GM12878 (cell line): ENCODE data around the gene ANK3. TPM values are rescaled to one million over a fixed set of nuclear protein-coding genes. Genes with fewer than 3 reads are reported as not detected.

Source experiments
- CHD2 ChIP-seq: IDR thresholded peaks from 2 replicates; pipeline ENCODE4 v1.6.1; 2011; ENCODE audit warnings: low read depth, low read length, improper control_type of control experiment, borderline replicate concordance
- DPF2 ChIP-seq: fragments of 450-650 bp; IDR thresholded peaks from 2 replicates; pipeline ENCODE4 v1.6.1; 2017; ENCODE audit warnings: mild to moderate bottlenecking
- HDGF ChIP-seq: fragments of 450-650 bp; IDR thresholded peaks from 2 replicates; pipeline ENCODE4 v1.6.1; 2016; ENCODE audit warnings: antibody characterized with exemption
- IRF4 ChIP-seq: IDR thresholded peaks from 2 replicates; pipeline ENCODE4 v1.6.1; 2011; ENCODE audit warnings: low read depth, low read length
- LARP7 ChIP-seq: fragments of 450-650 bp; IDR thresholded peaks from 2 replicates; pipeline ENCODE4 v1.6.1; 2017; ENCODE audit warnings: mild to moderate bottlenecking
- MTA2 ChIP-seq: fragments of 450-650 bp; IDR thresholded peaks from 2 replicates; pipeline ENCODE4 v1.6.1; 2016; ENCODE audit warnings: low read depth, mild to moderate bottlenecking, moderate library complexity
- PKNOX1 ChIP-seq: fragments of 450-650 bp; IDR thresholded peaks from 2 replicates; pipeline ENCODE4 v1.6.1; 2016; ENCODE audit warnings: mild to moderate bottlenecking
- PRDM15 ChIP-seq: fragments of 450-650 bp; formaldehyde crosslinking; IDR thresholded peaks from 2 replicates; pipeline ENCODE4 v1.4.0; 2020; ENCODE audit warnings: mild to moderate bottlenecking, moderate library complexity
- RB1 ChIP-seq: fragments of 450-650 bp; formaldehyde crosslinking; IDR thresholded peaks from 2 replicates; pipeline ENCODE4 v1.6.1; 2017; ENCODE audit warnings: mild to moderate bottlenecking, borderline replicate concordance
- RELB ChIP-seq: fragments of 450-650 bp; IDR thresholded peaks from 2 replicates; pipeline ENCODE4 v1.6.1; 2017; ENCODE audit warnings: low read depth, mild to moderate bottlenecking, moderate library complexity
- TBL1XR1 ChIP-seq: IDR thresholded peaks from 2 replicates; pipeline ENCODE4 v1.6.1; 2012; ENCODE audit warnings: low read depth, low read length, improper control_type of control experiment
- TCF7 ChIP-seq: IDR thresholded peaks from 2 replicates; pipeline ENCODE4 v1.6.1; 2014; ENCODE audit warnings: antibody characterized with exemption, borderline replicate concordance
- ZBTB40 ChIP-seq: fragments of 450-650 bp; IDR thresholded peaks from 2 replicates; pipeline ENCODE4 v1.6.1; 2016; ENCODE audit warnings: mild to moderate bottlenecking, moderate library complexity, borderline replicate concordance
- ZNF687 ChIP-seq: fragments of 450-650 bp; IDR thresholded peaks from 2 replicates; pipeline ENCODE4 v1.6.1; 2017; ENCODE audit warnings: mild to moderate bottlenecking, moderate library complexity
- polyA plus RNA-seq, 11 experiments: library from polyadenylated mRNA; depleted of rRNA in 4 of 11; unstranded in 6 of 11; stranded (reverse) in 5 of 11; fragments of >200 nt; fragmentation: Nextera tagmentation in 4 of 11; fragmentation: Illumina TruSeq in 1 of 11; extraction: Ambion mirVana in 4 of 11; extraction: Trizol in 1 of 11; gene quantifications; 1 replicate in 1 of 11; 2 replicates in 10 of 11; pipeline versions ENCODE4 v1.2.1 to v1.2.3, GENCODE V29; 2011 to 2016; ENCODE audit warnings: inconsistent platforms in 2 of 11, missing spikeins in 2 of 11, low read depth in 1 of 11
- total RNA-seq, 4 experiments: library from RNA; depleted of rRNA in 3 of 4; stranded (reverse); fragments of >200 nt in 3 of 4; fragmentation: Illumina TruSeq in 1 of 4; extraction: Trizol in 1 of 4; gene quantifications; 2 replicates each; pipeline versions ENCODE4 v1.2.1 to v1.2.3, GENCODE V29; 2013 to 2021

The ANK3 gene
- total and polyA plus RNA-seq, 10 of the 15 experiments (the other 5 are each of a cell fraction or from before 2014, with no cell fraction given): 0.06 to 0.82 (median 0.20) TPM; not detected in 2

- TF ChIP-seq LARP7: no peak
- TF ChIP-seq PKNOX1: peak; percentile 49; the same call in 1 of the 2 replicates
- 0 out of 2 replicates have a peak, but pooled peaks have one; percentile 45 for TF ChIP-seq CHD2
- peak; percentile 90 for TF ChIP-seq MTA2
- TF ChIP-seq IRF4: no peak
- no peak; the same call in 1 of the 2 replicates for TF ChIP-seq TCF7
- peak; percentile 70 for TF ChIP-seq TBL1XR1
- TF ChIP-seq ZBTB40: no peak
- TF ChIP-seq RB1: no peak
- TF ChIP-seq PRDM15 (CRISPR knock-in tag): no peak
- no peak for TF ChIP-seq HDGF
- TF ChIP-seq ZNF687: no peak
- TF ChIP-seq DPF2: peak; percentile 92
- peak; percentile 92 for TF ChIP-seq RELB
Measured at GRCh38 chr10:60073781-60074656, 315.7 kb downstream of the ANK3 start (continued).
